ENCODE measurements around the gene SLC2A6. TPM values are rescaled to one million over a fixed set of nuclear protein-coding genes. Genes with fewer than 3 reads are reported as not detected.

SLC2A6 gene
- polyA plus RNA-seq, 1 donor (not counting 4 experiments of a cell fraction or from before 2014, with no cell fraction given): 15.9 TPM

DNA sequence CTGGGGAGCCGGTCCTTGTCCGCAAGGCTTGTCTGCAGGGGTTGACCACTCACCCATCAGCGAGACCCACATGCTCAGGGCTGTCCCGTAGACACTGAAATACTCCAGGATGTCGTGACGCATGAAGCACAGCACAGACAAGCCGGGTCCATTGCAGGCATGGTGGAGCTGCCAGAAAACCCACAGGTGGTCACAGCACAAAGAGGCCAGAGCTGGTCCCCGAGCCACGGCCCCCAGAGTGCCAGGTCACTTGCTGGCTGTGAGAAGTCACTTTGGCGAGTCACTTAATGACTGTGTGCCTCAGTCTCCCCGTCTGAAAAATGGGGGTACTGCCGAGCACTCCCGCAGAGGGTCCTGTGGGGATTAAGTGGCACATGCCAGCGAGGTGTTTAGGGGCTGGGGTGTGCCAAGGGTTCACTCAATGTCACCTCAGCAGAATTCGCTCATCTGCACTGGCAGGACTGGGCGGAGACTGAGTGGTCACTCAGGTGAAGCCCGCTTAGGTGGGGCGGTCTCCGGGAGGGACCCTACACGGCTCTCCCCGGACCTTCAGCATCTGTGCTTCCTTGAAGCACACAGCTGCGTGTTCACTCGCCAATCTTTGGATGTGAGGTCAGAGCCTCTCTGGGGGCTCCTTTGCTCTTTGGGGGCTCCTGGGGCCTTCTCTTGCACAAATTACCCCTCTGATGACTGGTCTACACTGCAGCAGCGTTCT lies 41.4 kb upstream of the SLC2A6 start:
- no peak for FAIRE-seq
- peak overlapping the region; percentile 52 for H3K4me2 ChIP-seq (ENCODE audit: control insufficient read depth, extremely low read depth, insufficient read depth, low read depth, low read length)
- H3K9ac ChIP-seq (ENCODE audit: control insufficient read depth, extremely low read depth, insufficient read depth, low read length): no peak overlapping the region
- no peak overlapping the region for H3K27ac ChIP-seq (ENCODE audit: control insufficient read depth, insufficient read depth, low read length)
- no peaks in the 10 kb centered on the region for H3K4me1 ChIP-seq (ENCODE audit: control insufficient read depth, extremely low read depth, insufficient read depth, low read length)
- H3K4me3 ChIP-seq (ENCODE audit: control insufficient read depth in 2 of 3, extremely low read depth in 1 of 3, insufficient read depth in 2 of 3, low read depth in 1 of 3, low read length in 3 of 3): no peak overlapping the region
- no peaks in the 10 kb centered on the region for H3K9me1 ChIP-seq (ENCODE audit: control insufficient read depth, extremely low read depth, insufficient read depth, low read length)
- TF ChIP-seq, protein P1, sequence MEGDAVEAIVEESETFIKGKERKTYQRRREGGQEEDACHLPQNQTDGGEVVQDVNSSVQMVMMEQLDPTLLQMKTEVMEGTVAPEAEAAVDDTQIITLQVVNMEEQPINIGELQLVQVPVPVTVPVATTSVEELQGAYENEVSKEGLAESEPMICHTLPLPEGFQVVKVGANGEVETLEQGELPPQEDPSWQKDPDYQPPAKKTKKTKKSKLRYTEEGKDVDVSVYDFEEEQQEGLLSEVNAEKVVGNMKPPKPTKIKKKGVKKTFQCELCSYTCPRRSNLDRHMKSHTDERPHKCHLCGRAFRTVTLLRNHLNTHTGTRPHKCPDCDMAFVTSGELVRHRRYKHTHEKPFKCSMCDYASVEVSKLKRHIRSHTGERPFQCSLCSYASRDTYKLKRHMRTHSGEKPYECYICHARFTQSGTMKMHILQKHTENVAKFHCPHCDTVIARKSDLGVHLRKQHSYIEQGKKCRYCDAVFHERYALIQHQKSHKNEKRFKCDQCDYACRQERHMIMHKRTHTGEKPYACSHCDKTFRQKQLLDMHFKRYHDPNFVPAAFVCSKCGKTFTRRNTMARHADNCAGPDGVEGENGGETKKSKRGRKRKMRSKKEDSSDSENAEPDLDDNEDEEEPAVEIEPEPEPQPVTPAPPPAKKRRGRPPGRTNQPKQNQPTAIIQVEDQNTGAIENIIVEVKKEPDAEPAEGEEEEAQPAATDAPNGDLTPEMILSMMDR (optimal IDR thresholded peaks at IDR 0.05 in 1 of 3, IDR thresholded peaks at IDR 0.05 in 1 of 3, conservative IDR thresholded peaks at IDR 0.05 in 1 of 3; ENCODE audit: extremely low read depth in 1 of 3, insufficient read depth in 2 of 3, low read length in 3 of 3): no peak
- no peak for TF ChIP-seq EZH2 (IDR thresholded peaks at IDR 0.05; ENCODE audit: low read length)
- dilution Hi-C loops (cut with MboI; ENCODE audit: extremely low pct_ligation_motif_present, low sequenced_read_pairs): no loop called here
- H4K20me1 ChIP-seq (ENCODE audit: control insufficient read depth, extremely low read depth, insufficient read depth, low read length): peaks cover 2% of the 10 kb centered on the region
- no peaks in the 10 kb centered on the region for H3K9me3 ChIP-seq (ENCODE audit: control insufficient read depth, low read depth, low read length)
- no peaks in the 10 kb centered on the region for H3K36me3 ChIP-seq (ENCODE audit: control insufficient read depth in 2 of 2, extremely low read depth in 1 of 2, insufficient read depth in 2 of 2, low read length in 2 of 2)
- no peak overlapping the region for H2AFZ ChIP-seq (ENCODE audit: control insufficient read depth, low read length)
- peaks cover 27% of the 10 kb centered on the region for H3K27me3 ChIP-seq (ENCODE audit: control insufficient read depth, extremely low read depth, insufficient read depth, low read length)
- H3K79me2 ChIP-seq (ENCODE audit: control insufficient read depth, insufficient read depth, low read length): no peaks in the 10 kb centered on the region
- no peak for DNase-seq (ENCODE audit: low read depth, low spot score)

DNA sequence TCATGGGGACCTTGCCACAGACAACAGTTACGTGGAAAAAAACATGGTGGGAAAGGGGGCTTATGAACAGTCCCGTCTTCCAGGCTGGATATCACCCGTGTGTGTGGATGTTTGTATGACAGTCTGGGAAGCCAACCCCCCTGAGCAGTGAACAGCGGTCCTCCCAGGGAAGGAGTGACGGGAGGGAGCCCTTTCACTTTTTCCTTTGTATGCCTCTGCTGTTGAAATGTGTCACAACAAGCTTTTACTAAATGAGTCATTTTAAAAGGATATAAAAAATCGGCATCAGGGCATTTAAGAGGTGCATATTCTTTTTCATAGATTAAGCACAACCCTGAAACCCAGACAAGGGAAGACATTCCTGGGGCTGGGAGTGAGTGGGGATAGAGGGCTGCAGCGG lies 40.8 kb upstream of the SLC2A6 start:
- TF ChIP-seq EZH2 (IDR thresholded peaks at IDR 0.05; ENCODE audit: low read length): no peak
- TF ChIP-seq, protein P1 (optimal IDR thresholded peaks at IDR 0.05 in 1 of 3, IDR thresholded peaks at IDR 0.05 in 1 of 3, conservative IDR thresholded peaks at IDR 0.05 in 1 of 3; ENCODE audit: extremely low read depth in 1 of 3, insufficient read depth in 2 of 3, low read length in 3 of 3): no peak
- no peak for FAIRE-seq
- Histone ChIP-seq H3K36me3 (ENCODE audit: control insufficient read depth in 2 of 2, extremely low read depth in 1 of 2, insufficient read depth in 2 of 2, low read length in 2 of 2) (no peaks in the 10 kb centered on the region), H4K20me1 (ENCODE audit: control insufficient read depth, extremely low read depth, insufficient read depth, low read length) (peaks cover 2% of the 10 kb centered on the region), H3K4me3 (ENCODE audit: control insufficient read depth in 2 of 3, extremely low read depth in 1 of 3, insufficient read depth in 2 of 3, low read depth in 1 of 3, low read length in 3 of 3) (no peak overlapping the region), H3K4me2 (ENCODE audit: control insufficient read depth, extremely low read depth, insufficient read depth, low read depth, low read length) (peak overlapping the region; percentile 52), H3K27ac (ENCODE audit: control insufficient read depth, insufficient read depth, low read length) (no peak overlapping the region), H3K4me1 (ENCODE audit: control insufficient read depth, extremely low read depth, insufficient read depth, low read length) (no peaks in the 10 kb centered on the region), H2AFZ (ENCODE audit: control insufficient read depth, low read length) (no peak overlapping the region), H3K79me2 (ENCODE audit: control insufficient read depth, insufficient read depth, low read length) (no peaks in the 10 kb centered on the region), H3K9ac (ENCODE audit: control insufficient read depth, extremely low read depth, insufficient read depth, low read length) (no peak overlapping the region), H3K9me1 (ENCODE audit: control insufficient read depth, extremely low read depth, insufficient read depth, low read length) (no peaks in the 10 kb centered on the region), H3K9me3 (ENCODE audit: control insufficient read depth, low read depth, low read length) (no peaks in the 10 kb centered on the region), H3K27me3 (ENCODE audit: control insufficient read depth, extremely low read depth, insufficient read depth, low read length) (peaks cover 27% of the 10 kb centered on the region)
- dilution Hi-C loops (cut with MboI; ENCODE audit: extremely low pct_ligation_motif_present, low sequenced_read_pairs): no loop called here
- no peak for DNase-seq (ENCODE audit: low read depth, low spot score)

Data from keratinocyte (primary cell).